ENCODE data around the gene TFPI. TPM values are rescaled to one million over a fixed set of nuclear protein-coding genes. Genes with fewer than 3 reads are reported as not detected.

Gene TFPI
- total and polyA plus RNA-seq, 10 of the 15 experiments (the other 5 are each of a cell fraction or from before 2014, with no cell fraction given), result 0.07 to 0.59 (median 0.34) TPM

DNA sequence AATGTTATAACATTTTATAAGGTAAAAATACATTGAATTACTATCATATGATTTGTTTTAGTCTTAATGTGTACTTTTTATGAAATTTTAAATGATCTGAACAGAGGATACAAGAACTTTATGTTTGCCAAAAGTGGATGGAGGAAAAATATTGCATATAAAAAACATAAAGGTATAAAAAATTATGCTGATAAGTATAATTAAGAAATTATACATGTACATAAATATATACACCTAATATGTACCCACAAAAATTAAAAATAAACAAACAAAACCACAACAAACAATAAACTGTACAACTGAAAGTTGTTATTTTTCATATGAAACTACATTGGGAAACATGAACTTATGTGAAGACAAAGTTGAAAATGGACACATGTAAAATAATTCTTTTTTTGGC is 68.0 kb downstream of the TFPI start:
- intact Hi-C loops (cut with micrococcal nuclease; ENCODE audit: unreplicated experiment), result no loop called here
- BruUV-seq (replicated peaks), result no TSS peak
- POLR2A ChIA-PET, result no interaction called here
- in situ Hi-C loops (cut with MboI), result no loop called here
- Histone ChIP-seq H3K79me2 (ENCODE audit: control insufficient read depth, insufficient read depth, low read length) (no peaks in the 10 kb centered on the region), H4K20me1 (ENCODE audit: control insufficient read depth, insufficient read depth) (no peaks in the 10 kb centered on the region), H3K4me1 (ENCODE audit: control insufficient read depth, insufficient read depth, low read length) (no peaks in the 10 kb centered on the region), H3K9me3 (replicated peaks; ENCODE audit: control insufficient read depth, insufficient read depth, low read length) (no peaks in the 10 kb centered on the region; the same call in 2 of the 3 replicates), H3K4me3 (no peak overlapping the region), H3K27me3 (replicated peaks in 1 of 2; ENCODE audit: control insufficient read depth in 2 of 2, insufficient read depth in 2 of 2, low read length in 1 of 2) (no peaks in the 10 kb centered on the region), H3K9ac (ENCODE audit: control insufficient read depth, insufficient read depth, low read length) (no peak overlapping the region), H3K4me2 (ENCODE audit: control insufficient read depth, insufficient read depth) (no peak overlapping the region), H3K36me3 (ENCODE audit: control insufficient read depth in 2 of 2, insufficient read depth in 2 of 2, low read length in 1 of 2) (no peaks in the 10 kb centered on the region), H3K27ac (ENCODE audit: control insufficient read depth, insufficient read depth) (no peak overlapping the region), H2AFZ (ENCODE audit: control insufficient read depth, low read depth, low read length) (no peak overlapping the region)
- ATAC-seq (no peak), DNase-seq (ENCODE audit: low read depth, low spot score) (no peak), FAIRE-seq (no peak)
- CTCF ChIA-PET, result no interaction called here
- RAD21 ChIA-PET (ENCODE audit: unreplicated experiment), result interaction anchor here (0.9 to 2.4 kb wide), 3 partner anchors 10 to 623 kb away, joined by 3 to 8 read pairs (median 3); no protein-coding TSS in a partner anchor
- SMC1A ChIA-PET (ENCODE audit: uncharacterized antibody, unreplicated experiment), result interaction anchor here (1.9 kb wide), 1 partner anchor 14 kb away, joined by 5 read pairs; no protein-coding TSS in a partner anchor
- TF ChIP-seq JUND (IDR thresholded peaks at IDR 0.05; ENCODE audit: low read depth, low read length), result no peak
- TF ChIP-seq, protein P1, sequence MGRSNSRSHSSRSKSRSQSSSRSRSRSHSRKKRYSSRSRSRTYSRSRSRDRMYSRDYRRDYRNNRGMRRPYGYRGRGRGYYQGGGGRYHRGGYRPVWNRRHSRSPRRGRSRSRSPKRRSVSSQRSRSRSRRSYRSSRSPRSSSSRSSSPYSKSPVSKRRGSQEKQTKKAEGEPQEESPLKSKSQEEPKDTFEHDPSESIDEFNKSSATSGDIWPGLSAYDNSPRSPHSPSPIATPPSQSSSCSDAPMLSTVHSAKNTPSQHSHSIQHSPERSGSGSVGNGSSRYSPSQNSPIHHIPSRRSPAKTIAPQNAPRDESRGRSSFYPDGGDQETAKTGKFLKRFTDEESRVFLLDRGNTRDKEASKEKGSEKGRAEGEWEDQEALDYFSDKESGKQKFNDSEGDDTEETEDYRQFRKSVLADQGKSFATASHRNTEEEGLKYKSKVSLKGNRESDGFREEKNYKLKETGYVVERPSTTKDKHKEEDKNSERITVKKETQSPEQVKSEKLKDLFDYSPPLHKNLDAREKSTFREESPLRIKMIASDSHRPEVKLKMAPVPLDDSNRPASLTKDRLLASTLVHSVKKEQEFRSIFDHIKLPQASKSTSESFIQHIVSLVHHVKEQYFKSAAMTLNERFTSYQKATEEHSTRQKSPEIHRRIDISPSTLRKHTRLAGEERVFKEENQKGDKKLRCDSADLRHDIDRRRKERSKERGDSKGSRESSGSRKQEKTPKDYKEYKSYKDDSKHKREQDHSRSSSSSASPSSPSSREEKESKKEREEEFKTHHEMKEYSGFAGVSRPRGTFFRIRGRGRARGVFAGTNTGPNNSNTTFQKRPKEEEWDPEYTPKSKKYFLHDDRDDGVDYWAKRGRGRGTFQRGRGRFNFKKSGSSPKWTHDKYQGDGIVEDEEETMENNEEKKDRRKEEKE (IDR thresholded peaks at IDR 0.05), result no peak
- TF ChIP-seq, protein P2, sequence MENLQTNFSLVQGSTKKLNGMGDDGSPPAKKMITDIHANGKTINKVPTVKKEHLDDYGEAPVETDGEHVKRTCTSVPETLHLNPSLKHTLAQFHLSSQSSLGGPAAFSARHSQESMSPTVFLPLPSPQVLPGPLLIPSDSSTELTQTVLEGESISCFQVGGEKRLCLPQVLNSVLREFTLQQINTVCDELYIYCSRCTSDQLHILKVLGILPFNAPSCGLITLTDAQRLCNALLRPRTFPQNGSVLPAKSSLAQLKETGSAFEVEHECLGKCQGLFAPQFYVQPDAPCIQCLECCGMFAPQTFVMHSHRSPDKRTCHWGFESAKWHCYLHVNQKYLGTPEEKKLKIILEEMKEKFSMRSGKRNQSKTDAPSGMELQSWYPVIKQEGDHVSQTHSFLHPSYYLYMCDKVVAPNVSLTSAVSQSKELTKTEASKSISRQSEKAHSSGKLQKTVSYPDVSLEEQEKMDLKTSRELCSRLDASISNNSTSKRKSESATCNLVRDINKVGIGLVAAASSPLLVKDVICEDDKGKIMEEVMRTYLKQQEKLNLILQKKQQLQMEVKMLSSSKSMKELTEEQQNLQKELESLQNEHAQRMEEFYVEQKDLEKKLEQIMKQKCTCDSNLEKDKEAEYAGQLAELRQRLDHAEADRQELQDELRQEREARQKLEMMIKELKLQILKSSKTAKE (IDR thresholded peaks at IDR 0.05; ENCODE audit: low read depth, poor library complexity, severe bottlenecking), result no peak
- no peak for TF ChIP-seq GABPA (IDR thresholded peaks at IDR 0.05; ENCODE audit: low read depth)
- TF ChIP-seq CBX3 (IDR thresholded peaks at IDR 0.05; ENCODE audit: borderline replicate concordance, low read depth), result no peak
- TF ChIP-seq TAF1 (IDR thresholded peaks at IDR 0.05; ENCODE audit: borderline replicate concordance, low read depth, low read length), result no peak
- no peak for TF ChIP-seq CHD2 (IDR thresholded peaks at IDR 0.05; ENCODE audit: borderline replicate concordance, low read depth, low read length)
- no peak for TF ChIP-seq SMC3 (IDR thresholded peaks at IDR 0.05; ENCODE audit: borderline replicate concordance, low read length)
- TF ChIP-seq CEBPZ (IDR thresholded peaks at IDR 0.05; ENCODE audit: low read depth, low read length), result no peak
- TF ChIP-seq ASH2L (IDR thresholded peaks at IDR 0.05; ENCODE audit: borderline replicate concordance, low read depth), result no peak
- TF ChIP-seq ZNF274 (IDR thresholded peaks at IDR 0.05; ENCODE audit: insufficient read depth, insufficient read length), result no peak
- TF ChIP-seq POLR2AphosphoS2 (IDR thresholded peaks at IDR 0.05; ENCODE audit: low read depth, low read length), result no peak

Data from GM12878 (cell line).